SU-DHL-6 (cell line): ENCODE results near the gene ZMAT3.

Experiments
- EZH2phosphoT487 ChIP-seq: fragments of 200-600 bp; sonication (generic), shearing (Covaris generic); conservative IDR thresholded peaks from 2 replicates; pipeline ENCODE4 v1.6.1; 2018; ENCODE audit warnings: mild to moderate bottlenecking, antibody characterized with exemption, low read length, moderate library complexity, mixed read lengths
- TF ChIP-seq, protein P1 (sequence below): fragments of 200-600 bp; sonication (generic); IDR thresholded peaks from one replicate; pipeline ENCODE4 v1.5.1; 2017; ENCODE audit warnings: antibody characterized with exemption, mild to moderate bottlenecking, low read length, moderate library complexity; ENCODE audit not compliant: insufficient read depth, poor library complexity, severe bottlenecking

DNA sequence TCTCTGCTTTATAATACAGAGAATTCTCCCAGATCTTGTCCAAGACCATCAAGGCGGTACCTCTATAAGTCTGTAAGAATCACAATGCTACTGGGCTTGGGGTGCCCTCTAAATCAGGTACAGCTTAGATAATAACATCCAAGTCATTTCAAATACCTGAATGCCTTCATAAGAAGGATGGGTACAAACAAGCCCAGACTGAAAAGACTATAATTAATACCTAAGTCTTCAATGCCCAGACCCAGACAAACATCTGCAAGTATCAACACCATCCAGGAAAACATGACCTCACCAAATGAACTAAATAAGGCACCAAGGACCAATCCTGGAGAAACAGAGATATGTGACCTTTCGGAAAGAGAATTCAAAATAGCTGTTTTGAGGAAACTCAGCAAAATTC lies 65.9 kb downstream of the ZMAT3 start:
- TF ChIP-seq, protein P1, sequence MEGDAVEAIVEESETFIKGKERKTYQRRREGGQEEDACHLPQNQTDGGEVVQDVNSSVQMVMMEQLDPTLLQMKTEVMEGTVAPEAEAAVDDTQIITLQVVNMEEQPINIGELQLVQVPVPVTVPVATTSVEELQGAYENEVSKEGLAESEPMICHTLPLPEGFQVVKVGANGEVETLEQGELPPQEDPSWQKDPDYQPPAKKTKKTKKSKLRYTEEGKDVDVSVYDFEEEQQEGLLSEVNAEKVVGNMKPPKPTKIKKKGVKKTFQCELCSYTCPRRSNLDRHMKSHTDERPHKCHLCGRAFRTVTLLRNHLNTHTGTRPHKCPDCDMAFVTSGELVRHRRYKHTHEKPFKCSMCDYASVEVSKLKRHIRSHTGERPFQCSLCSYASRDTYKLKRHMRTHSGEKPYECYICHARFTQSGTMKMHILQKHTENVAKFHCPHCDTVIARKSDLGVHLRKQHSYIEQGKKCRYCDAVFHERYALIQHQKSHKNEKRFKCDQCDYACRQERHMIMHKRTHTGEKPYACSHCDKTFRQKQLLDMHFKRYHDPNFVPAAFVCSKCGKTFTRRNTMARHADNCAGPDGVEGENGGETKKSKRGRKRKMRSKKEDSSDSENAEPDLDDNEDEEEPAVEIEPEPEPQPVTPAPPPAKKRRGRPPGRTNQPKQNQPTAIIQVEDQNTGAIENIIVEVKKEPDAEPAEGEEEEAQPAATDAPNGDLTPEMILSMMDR, result no peak
- TF ChIP-seq EZH2phosphoT487, result no peak
